GM18526 (cell line): ENCODE results near the gene GPC6.

ENCODE experiments used
- POLR2A ChIP-seq: IDR thresholded peaks from 3 replicates; pipeline ENCODE4 v1.6.1; 2011; ENCODE audit not compliant: insufficient read length; ENCODE audit errors: extremely low read depth

GPC6 gene

DNA sequence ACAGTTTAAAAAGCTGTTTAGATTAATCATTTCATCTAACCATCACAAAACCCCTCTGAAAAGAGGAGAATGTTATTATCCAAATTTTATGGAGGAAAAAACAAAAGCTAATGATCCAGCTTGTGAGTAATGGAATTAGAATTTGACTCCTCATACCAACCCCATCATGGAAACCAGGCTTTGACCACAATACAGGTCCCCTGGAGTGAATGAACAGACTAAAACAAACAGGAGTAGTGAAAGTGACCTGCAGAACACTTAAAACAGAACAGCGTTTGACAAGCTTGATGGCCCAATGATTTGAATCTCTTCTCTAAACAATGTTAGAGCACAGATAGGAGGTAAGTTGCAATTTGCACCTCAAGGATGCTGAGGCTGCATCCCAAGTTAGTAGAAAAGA, 1022.9 kb downstream of the GPC6 start:
- no peak for TF ChIP-seq POLR2A

DNA sequence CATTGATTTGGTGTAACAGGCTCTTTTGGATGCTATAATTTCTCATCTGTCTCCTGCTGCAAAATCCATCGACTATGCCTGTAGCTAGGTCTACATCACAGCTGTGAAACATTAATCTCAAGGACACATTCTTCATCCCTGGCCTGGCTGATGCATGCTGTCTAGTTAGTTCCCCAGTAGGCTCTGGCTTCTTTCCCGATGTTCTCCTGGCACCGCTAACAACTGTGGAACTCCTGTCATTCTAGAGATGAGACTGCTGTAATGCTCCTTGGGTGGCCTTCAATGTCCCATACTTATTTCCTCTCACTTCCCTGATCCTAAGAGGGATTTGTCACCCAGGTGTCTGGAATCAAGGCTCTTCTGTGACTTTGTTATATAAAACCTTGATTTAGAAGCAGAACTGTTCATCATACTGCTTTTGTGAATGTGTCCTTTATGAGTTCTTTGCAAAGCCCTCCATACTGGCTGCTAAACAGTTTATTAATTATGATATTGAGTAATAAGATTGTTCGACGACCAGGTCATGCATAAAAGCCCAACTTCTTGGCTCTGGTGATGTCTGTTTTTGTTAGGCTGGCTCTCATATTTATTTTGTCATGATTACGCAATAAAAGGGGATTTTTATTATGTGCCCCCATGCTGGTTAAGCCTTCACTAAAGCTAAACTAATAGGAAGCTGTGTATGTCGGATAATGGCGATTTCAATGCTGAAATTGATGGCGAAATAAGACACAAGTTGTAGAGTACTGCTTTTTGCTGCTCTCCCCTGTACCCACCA, 1025.4 kb downstream of the GPC6 start:
- TF ChIP-seq POLR2A = no peak

DNA sequence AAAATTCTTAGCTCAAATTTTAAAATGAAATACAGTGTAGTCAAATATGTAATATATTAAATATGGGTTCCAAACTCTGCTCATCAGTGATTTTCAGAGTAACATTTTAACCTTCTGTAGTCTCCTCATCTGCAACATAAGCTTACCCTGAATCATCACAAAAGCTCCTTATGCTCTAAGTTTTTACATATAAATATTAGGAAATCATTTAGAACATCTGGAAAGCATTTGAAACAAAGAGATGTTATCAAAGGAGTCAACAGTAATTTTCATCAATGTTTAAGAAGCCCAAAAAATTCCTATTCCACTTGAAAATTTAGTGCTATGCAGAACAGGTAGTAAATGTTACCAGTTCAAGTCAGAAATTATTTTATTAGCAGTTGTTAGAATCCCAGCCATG, 1028.1 kb downstream of the GPC6 start:
- no peak for TF ChIP-seq POLR2A

- TF ChIP-seq POLR2A = no peak
Measured at GRCh38 chr13:94256721-94257120, 1030.1 kb downstream of the GPC6 start.

DNA sequence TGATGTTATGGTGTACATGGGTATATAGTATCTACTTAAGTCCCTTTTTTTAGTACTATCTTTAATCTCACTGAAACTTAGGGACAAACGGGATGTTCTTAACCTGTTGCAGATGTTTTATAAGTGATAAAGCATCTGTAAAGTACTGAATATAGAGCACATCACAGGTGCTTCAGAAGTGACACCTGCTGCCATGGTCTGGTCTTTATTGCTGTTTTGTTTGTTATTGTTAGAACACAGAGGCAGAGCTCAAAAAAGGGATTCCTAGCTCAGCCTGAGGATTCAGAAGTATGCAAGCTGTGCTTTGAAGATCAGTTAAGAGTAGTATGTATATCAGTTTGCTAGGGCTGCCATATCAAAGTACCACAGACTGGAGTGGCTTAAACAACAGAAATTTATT, 1033.4 kb downstream of the GPC6 start:
- TF ChIP-seq POLR2A = no peak

DNA sequence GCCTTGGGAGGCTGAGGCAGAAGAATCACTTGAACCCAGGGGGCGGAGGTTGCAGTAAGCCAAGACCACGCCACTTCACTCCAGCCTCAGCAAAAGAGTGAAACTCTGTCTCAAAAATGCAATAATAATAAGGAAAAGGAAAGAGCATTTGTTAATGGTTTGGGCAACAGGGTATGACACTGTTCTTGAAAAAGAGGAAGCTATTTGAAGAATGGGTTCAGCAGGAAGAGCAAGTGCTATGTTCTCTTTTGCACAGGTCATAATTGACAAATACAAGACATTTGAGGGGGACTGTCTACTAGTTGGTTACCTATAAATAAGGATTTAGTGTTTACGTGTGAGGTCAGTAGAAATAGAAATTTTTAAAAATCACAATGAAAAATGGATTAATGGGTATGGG, 1034.6 kb downstream of the GPC6 start:
- no peak for TF ChIP-seq POLR2A

DNA sequence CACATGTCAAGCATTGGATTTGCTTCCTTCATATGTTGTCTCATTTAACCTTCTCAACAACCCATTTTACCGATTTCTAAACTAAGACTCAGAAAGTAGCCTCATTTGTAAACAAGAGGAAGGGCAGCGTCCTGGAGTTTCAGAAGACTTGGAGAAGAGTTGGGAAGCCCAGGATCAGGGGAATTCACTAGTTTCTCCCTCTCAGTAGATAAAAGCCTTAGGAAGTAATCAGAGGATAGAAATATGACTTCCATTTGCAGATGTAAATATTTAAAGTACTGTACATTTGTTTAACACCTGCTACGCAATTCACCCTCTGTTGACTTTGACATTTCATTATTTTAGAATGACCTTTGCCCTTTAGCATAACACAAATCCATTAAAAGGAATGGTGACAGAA, 1036.4 kb downstream of the GPC6 start:
- TF ChIP-seq POLR2A = no peak

- no peak for TF ChIP-seq POLR2A
Measured at GRCh38 chr13:94267581-94268366, 1041.2 kb downstream of the GPC6 start.

- no peak for TF ChIP-seq POLR2A
Measured at GRCh38 chr13:94268661-94269060, 1042.1 kb downstream of the GPC6 start.

DNA sequence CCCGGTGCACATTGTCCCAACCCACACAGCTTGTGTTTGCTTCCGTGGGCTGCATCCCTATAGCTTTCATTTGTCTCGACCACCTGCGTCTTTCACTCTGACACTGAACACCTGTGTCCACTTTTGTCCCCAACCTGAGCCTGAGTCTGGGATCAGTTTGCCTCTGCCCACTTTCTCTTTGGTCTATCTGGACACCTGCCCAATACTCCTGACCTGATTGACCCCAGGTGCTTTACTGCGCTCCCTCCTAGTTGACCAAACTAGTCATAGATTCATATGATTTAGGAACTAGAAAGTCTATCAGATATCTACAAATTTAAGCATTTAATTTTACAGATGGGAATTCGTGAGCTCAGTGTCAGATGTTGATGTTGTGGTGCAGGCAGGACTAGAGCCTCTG, 1043.0 kb downstream of the GPC6 start:
- TF ChIP-seq POLR2A = no peak

- no peak for TF ChIP-seq POLR2A
Measured at GRCh38 chr13:94270556-94270955, 1043.9 kb downstream of the GPC6 start.

- TF ChIP-seq POLR2A = no peak
Measured at GRCh38 chr13:94272038-94272437, 1045.4 kb downstream of the GPC6 start.

GRCh38 chr13:94280349-94280748, 1053.7 kb downstream of the GPC6 start:
- no peak for TF ChIP-seq POLR2A

DNA sequence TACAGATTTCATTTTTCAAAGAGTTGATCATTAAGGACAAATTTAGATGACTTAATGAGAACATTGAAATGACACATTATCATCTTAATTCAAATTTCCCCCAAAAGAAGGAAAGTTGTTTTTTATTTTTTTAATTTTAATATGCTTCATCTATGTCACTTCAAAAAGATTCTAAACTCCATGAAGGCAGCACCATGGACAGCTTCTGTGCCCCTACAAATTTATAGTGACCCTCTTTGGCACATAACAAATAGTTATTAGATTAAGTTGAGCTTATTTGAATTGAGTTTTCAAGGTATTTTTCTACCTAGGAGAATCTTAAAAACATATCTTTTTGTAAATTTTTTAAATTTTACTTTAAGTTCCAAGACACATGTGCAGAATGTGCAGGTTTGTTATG, 1054.2 kb downstream of the GPC6 start:
- TF ChIP-seq POLR2A = no peak

DNA sequence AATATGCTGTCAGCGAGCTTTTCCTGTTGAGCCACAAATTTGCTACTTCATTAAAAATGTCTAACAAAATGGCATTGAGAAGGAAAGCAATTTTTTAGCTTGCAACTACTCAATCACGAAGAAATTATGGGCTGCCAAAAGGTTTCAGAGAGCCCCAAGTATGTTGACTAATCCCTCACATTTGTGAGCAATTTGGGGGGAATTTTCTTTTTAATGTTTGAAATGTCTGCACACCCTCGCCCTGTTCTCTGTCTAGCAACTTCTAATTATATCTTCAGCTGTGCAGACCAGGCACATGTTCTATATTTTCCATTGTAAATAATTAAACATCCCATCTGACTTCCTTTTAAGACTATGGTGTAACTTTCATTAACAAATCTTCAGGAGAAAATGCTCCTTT, 1060.0 kb downstream of the GPC6 start:
- no peak for TF ChIP-seq POLR2A

GRCh38 chr13:94291631-94292322, 1065.2 kb downstream of the GPC6 start:
- TF ChIP-seq POLR2A = no peak
